ENCODE results near the gene CDKL2.

GRCh38 chr4:75660491-75660890 lies 30.2 kb upstream of the CDKL2 start:
- TF ChIP-seq CTCF (IDR thresholded peaks at IDR 0.05; ENCODE audit: insufficient read depth, low read length, poor library complexity, severe bottlenecking), result no peak
- TF ChIP-seq EZH2phosphoT487 (conservative IDR thresholded peaks at IDR 0.05; ENCODE audit: low read length), result no peak
